RCC 7860 (cell line): ENCODE measurements around the gene CRB2.

Experiments
- DNase-seq: peaks from one replicate; pipeline ENCODE4 v3.0.0-alpha.2; 2015; ENCODE audit warnings: low spot score
- FAIRE-seq: peaks from 2 replicates; lab custom pipeline; 2012; peaks lifted over from hg19 to GRCh38; lab: Jason Lieb, UNC

The CRB2 gene

DNA sequence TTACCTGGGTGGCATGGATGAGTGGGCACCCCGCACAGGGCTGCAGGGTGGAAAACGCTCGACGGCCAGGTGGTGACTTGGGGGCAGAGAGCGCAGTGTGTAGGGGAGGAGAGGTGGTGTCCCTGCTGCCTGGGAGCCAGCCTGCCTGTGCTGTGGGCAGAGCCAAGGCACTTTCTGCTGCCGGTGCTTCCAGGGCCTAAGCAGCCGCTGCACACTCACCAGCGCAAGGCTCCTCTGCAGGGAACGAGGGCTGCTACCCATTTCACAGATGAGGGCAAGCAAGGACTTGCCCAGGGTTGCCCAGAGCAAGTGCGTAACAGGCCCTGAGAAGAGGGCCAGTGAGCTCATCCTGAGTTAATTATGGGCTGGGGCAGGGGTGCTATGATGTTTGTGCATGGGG, 62.5 kb downstream of the CRB2 start:
- FAIRE-seq (no peak), DNase-seq (no peak)

DNA sequence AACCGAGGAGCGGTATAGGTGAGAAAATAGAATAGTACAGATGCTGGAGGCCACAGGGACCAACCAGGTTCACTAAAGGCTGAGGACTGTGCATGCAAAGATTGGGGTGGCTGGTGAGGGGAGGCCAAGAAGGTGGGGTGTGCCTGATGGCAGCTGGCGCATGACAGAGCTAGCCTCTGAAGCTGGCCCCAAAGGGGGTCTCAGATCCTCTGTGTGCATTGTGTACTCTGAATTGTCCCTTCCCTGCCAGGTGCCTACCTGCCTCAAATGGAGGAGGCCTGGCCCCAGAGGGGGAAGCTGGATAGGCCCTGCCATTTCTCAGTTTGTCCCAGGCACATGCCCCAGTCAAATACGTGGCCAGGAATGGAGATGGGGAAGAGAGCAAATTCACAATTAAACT, 63.1 kb downstream of the CRB2 start:
- DNase-seq (no peak), FAIRE-seq (no peak)

DNA sequence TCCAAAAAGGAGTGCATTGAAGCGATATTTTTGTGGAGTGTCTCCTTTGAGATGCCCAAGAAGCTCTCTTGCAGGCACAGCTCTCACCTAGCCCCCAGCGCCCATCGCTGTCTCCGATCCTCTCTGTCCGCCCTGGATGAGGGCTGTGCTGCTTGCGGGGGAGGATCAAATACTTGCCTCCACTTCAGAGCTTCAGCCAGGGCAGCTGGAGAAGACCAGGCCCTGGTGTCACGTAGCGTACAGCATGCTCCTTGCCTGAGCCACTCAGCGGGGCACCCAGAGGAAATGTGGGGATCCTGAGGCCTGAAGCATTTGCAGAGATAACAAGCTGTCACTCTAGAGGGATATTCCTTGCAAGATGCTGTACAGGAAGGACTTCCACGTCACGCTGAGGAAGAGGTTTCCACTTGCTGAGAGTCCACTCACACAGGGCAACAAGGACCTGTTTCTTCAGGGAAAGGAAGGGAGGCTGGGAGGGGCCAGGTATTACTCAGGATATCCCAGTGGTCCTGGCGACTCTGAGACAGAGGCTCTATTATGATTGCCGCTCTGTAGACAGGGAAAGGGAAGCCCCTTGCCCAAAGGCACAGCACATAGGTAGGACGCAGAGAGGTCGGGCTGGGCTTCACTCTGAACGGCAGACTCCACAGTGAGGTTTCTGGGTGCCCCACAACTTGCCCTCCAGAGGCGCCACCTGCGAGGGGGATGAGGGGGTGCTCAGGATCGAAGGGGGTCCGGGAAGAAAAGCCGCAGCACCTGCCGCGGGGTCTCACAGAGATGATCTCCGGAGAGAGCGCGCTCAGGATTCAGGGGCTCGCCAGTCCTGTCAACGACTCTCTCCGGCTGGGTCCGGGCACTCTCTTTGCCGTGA, 64.0 kb downstream of the CRB2 start:
- FAIRE-seq (no peak), DNase-seq (no peak)

DNA sequence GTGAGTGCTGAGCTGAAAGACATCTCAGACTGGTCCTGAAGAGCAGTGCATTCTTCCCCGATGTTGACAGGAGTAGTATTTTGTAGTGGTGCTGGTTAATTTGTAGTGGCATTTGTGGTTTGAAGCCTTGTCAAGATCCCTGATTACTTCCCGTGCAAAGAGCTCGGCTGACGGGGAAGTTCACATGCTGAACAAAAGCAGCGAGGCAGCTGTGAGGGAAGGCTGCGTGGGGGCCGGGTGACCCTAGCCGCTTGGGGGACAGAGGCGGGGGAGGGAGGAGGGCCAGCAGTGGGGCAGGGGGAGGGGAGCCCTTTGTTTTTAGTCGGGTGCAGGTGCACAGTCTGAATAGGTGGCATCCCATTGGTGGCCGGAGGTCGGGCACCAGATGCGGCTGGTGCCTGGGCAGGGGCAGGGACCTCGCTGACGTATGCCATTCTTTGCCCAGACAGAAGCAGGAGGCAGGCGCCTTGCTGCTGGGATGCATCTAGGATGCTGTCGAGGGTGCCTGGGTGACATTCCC, 64.7 kb downstream of the CRB2 start:
- no peak for DNase-seq
- FAIRE-seq, result no peak

DNA sequence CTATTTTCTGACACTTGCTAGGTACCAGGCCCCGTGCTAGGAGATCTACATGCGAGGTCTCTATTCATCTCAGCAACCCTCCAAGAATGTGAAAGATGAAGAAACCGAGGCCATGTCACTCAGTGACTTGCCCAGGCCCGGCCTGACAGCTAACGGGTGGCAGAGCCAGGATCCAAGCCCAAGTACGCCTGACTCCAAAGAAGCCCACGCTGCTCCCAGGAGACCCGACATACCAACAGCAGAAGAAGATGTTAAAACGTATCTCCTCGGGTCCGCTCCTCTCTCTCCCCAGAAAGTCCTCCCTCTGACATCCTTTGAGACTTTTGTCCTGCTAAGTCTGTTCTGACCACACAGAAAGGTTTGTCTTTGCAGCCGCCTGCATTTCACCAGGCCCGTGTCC, 65.2 kb downstream of the CRB2 start:
- no peak for DNase-seq
- no peak for FAIRE-seq

DNA sequence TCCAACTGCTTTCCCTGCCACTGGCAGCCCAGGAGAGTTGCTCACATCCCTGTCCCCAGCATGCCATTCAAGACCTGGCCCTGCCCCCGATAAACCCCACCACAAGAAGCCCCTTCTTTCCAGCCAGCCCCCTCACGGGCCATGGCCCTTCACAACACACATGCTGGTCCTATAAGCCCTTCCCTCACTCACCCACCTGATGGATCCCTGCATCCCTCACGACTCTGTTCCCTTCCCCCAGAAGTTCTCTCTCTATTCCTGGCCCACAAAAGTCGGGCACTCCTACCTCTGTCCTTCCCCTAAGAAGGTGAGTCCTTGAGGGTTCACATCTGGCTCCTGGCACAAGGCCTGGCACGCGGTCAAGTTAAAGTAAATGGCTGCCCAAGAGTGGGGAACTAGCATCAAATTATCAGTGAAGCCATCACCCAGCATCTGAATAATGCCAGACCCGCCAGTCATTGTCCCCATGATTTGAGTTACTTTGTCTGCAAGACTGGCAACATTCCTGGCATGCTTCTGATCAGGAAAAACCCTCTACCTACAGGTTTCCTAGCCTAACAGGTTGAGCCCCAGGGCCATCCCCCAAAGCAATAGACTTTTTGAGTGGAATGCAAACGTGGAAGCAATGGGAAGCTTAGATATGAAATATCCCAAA, 65.9 kb downstream of the CRB2 start:
- FAIRE-seq, result no peak
- DNase-seq, result no peak

DNA sequence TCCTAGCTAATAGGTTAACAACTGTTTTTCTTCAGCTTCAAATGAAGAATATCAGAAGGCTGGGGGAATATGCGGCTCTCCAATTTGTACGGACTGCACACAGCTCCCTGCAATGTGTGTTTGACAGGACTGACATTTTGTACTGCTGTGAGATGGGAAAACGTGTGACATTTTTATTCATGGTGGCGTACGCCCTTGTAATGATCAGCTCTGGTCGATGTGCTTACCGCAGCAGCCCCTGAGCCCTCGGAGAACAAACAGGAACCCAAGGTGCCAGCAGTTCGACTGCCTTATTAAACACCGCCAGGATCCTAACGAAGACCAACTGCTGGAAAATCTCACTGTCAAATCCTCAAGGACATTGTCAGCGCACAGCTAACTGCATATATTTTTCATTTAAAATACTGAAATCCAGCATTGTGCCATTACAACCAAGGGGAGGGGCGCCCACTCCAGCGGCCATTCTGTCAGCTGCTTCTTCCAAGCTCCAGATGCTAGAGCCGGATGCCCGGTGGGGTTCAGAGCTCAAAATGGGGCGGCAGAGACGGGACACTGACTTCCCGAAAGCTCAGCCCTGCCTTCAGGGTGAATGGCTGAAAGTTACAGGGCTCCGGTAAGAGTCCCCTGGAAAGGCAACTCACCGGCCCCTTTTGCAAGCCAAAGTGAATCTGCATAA, 66.8 kb downstream of the CRB2 start:
- DNase-seq (no peak), FAIRE-seq (no peak)

DNA sequence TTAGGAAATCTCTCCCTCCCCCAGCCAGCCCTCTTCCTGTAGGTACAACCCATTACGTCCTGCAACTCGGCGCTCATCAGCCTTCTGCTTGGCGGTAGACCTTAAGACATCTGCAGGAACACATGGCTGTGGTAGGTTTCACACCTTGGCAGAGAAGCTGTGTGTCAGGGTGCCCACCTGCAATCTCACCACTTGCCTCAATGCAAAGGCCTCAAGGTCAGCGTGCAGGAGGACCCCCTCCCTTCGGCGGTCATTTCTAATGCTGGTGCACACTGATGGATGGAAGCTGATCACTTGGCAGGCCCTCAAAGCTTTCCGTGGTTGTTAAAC, 67.3 kb downstream of the CRB2 start:
- DNase-seq (no peak), FAIRE-seq (no peak)

DNA sequence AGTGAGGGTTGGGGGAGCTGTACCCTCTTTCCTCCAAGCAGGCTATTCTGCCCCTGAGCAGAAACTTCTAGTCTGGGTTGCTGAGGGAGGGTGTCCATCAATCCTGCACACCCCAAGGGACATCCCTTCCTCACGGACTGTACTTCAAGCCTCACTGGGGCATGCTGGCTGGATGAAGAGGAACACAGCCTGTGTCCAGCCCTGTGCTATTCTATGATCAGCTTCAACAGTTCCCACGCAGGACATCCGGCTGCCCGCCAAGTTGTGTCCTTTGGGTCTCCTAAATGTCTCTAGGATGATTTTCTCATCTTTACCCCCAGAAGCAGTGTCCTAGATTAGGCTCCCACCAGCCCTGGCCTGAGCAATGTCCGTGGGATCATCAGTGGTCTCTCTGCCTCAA, 68.1 kb downstream of the CRB2 start:
- DNase-seq (no peak), FAIRE-seq (no peak)

DNA sequence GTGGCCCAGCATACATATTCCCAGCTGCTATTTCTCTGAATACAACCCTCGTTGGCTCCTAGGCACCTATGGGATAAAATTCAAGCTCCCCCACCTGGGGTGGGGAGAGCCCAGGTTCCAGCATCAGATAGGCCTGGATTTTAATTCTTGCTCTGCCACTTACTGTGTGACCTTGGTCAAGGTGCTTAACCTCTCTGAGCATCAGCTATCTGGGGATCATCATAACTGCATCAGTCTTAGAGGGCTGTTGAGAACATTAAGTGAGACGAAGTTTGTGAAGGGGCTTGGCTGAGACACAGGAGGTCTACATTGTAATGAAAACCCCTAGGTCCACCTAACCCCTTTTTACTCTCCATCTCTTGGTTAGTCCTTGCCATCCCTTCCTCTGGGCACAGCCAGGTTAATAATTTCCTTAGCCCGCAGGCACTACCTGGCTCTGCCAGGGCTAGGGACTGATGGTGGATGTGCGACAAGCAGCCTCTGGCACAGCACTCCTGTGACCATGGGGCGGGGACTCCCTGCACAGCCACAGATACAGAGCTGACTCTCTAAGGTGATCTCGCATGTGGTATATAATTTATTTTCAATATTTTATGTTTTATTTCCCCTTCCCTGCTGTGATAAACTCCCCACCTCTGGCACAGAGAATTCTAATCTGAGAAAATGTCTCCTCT, 68.7 kb downstream of the CRB2 start:
- no peak for DNase-seq
- no peak for FAIRE-seq

DNA sequence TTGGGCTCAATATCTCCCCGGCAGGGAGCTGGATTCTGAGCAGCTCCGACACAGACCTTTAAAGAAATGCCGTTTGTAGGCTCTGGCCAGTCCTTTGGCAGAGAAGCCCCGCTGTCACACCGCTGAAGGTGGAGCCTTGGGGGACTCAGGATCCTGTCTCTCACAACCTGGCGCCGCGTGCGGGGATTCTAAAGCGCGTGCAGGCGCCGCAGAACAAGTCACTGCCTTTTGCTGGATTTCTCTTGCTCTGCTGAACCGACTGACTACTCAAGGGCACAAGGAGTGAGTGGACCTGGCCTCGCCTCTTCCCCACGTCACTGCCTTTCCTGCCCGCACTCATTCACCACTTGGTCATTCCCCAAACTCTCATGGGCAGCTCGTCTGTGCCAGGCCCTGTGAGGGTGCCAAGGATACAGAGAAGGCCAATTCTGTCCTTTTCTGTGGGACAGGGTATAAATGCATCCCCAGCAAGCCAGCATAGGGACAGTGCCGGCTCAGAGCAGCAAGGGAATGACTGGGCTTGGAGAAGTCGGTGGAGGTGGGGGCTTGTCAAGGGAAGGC, 69.3 kb downstream of the CRB2 start:
- no peak for DNase-seq
- FAIRE-seq, result no peak

DNA sequence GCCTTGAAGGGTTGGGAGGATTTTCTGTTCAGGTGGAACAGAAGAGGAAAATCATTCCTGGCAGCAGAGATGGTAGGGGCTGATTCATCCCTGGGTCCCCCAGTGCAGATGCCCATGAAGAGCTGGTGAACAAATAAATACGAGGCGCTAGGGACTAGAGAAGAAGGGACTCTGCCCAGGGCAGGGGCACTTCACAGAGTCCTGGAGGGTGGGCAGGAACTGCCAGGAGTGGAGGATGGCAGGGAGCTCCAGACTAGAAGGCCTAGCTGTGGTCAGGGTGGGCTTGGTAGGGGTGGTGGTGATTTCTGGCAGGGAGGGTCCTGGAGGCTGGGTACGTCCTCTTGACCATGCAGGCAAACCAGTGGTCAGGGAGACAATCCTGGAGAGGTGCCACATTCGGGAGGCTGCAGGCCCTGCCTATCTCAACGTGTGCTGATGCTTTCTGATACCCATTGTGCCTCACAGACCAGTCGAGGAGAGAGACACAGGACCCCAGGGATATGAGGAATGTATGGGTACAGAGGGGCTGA, 69.9 kb downstream of the CRB2 start:
- FAIRE-seq, result no peak
- DNase-seq, result no peak

DNA sequence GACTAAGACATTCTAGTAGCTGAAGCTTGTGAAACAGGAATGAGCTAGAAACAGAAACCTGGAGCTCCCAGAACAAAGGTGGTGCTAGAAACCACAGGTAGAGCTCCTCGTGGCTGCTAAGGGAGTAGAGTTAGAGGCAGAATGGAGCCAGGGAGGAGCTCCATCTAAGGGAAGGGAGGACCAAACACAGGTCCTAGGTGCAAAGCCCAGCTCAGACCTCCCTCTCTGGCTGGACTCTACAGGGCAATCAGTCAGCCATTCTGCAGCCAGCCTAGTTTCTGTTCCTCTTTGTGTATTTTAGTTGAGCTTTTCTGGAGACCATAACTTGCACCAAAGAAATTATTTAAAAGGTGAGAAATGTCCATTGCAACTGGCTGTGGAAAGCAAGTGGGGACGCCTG, 70.4 kb downstream of the CRB2 start:
- FAIRE-seq (no peak), DNase-seq (no peak)
